CD14-positive monocyte (primary cell): ENCODE data around the gene GRIA1. TPM values are rescaled to one million over a fixed set of nuclear protein-coding genes. Genes with fewer than 3 reads are reported as not detected.

Experiments used
- DNase-seq, 3 donors: peaks; one replicate each; pipeline ENCODE4 v3.0.0-alpha.2; 2011 to 2022
- H2AFZ ChIP-seq: 2 replicates; pipeline ENCODE4 v1.6.0; 2012; ENCODE audit warnings: mild to moderate bottlenecking, low read depth, low read length, inconsistent platforms; ENCODE audit not compliant: insufficient read depth, poor library complexity, severe bottlenecking
- H3K27ac ChIP-seq, 2 donors: 1 replicate in 1 of 2; 2 replicates in 1 of 2; pipeline ENCODE4 v1.5.1; 2012 to 2013; ENCODE audit warnings: low read length in 2 of 2, control low read depth in 1 of 2, inconsistent platforms in 1 of 2, low read depth in 1 of 2, mild to moderate bottlenecking in 1 of 2
- H3K27me3 ChIP-seq, 2 donors: one replicate each; pipeline versions ENCODE4 v1.6.0 to v1.6.1; 2011 to 2013; ENCODE audit warnings: low read length in 2 of 2; ENCODE audit not compliant: control insufficient read depth in 2 of 2, insufficient read depth in 2 of 2
- H3K36me3 ChIP-seq, 2 donors: replicated peaks in 1 of 2; 1 replicate in 1 of 2; 2 replicates in 1 of 2; pipeline versions ENCODE4 v1.5.1 to v1.6.1; 2012 to 2013; ENCODE audit warnings: low read length in 2 of 2, control low read depth in 1 of 2, inconsistent platforms in 1 of 2, mild to moderate bottlenecking in 1 of 2; ENCODE audit not compliant: insufficient read depth in 2 of 2, control insufficient read depth in 1 of 2
- H3K4me1 ChIP-seq, 2 donors: 1 replicate in 1 of 2; 2 replicates in 1 of 2; pipeline versions ENCODE4 v1.5.1 to v1.6.1; 2012 to 2013; ENCODE audit warnings: low read length in 2 of 2, control low read depth in 1 of 2, inconsistent platforms in 1 of 2, mild to moderate bottlenecking in 1 of 2, moderate library complexity in 1 of 2; ENCODE audit not compliant: insufficient read depth in 2 of 2, control insufficient read depth in 1 of 2
- H3K4me2 ChIP-seq: replicated peaks from 2 replicates; pipeline ENCODE3; 2012; ENCODE audit warnings: low read length, moderate library complexity, mild to moderate bottlenecking; ENCODE audit not compliant: poor library complexity, severe bottlenecking; ENCODE audit errors: extremely low read depth
- H3K4me3 ChIP-seq, 3 experiments: fragments of 200-600 bp in 1 of 3; sonication (generic) in 1 of 3; replicated peaks in 1 of 3; 1 replicate in 2 of 3; 2 replicates in 1 of 3; pipeline ENCODE4 v1.5.1; 2011 to 2013; ENCODE audit warnings: low read length in 3 of 3, mild to moderate bottlenecking in 3 of 3, control low read depth in 2 of 3, low read depth in 2 of 3, inconsistent platforms in 1 of 3, moderate library complexity in 1 of 3
- H3K79me2 ChIP-seq: 2 replicates; pipeline ENCODE4 v1.6.0; 2012; ENCODE audit warnings: mild to moderate bottlenecking, control low read depth, inconsistent platforms, low read length, moderate library complexity; ENCODE audit not compliant: insufficient read depth
- H3K9ac ChIP-seq: 2 replicates; pipeline ENCODE4 v1.6.0; 2017; ENCODE audit warnings: low read length, mild to moderate bottlenecking; ENCODE audit not compliant: insufficient read depth, poor library complexity, severe bottlenecking
- H3K9me3 ChIP-seq, 2 donors: replicated peaks in 1 of 2; 1 replicate in 1 of 2; 2 replicates in 1 of 2; pipeline versions ENCODE4 v1.5.1 to v1.6.1; 2012 to 2013; ENCODE audit warnings: low read length in 2 of 2, control low read depth in 1 of 2; ENCODE audit not compliant: control insufficient read depth in 1 of 2, insufficient read depth in 1 of 2
- H4K20me1 ChIP-seq: 2 replicates; pipeline ENCODE4 v1.6.0; 2012; ENCODE audit warnings: mild to moderate bottlenecking, low read length, control low read depth, moderate library complexity; ENCODE audit not compliant: insufficient read depth
- H3K27ac Mint-ChIP-seq, 7 donors: one replicate each; pipeline ENCODE4 v1.8.0; 2020; ENCODE audit warnings: mild to moderate bottlenecking in 7 of 7, mixed read lengths in 7 of 7, moderate library complexity in 6 of 7, inconsistent platforms in 2 of 7
- H3K27me3 Mint-ChIP-seq, 3 donors: one replicate each; pipeline ENCODE4 v1.8.0; 2021 to 2022; ENCODE audit warnings: low read depth in 3 of 3, mild to moderate bottlenecking in 3 of 3, mixed read lengths in 3 of 3, moderate library complexity in 3 of 3, inconsistent platforms in 1 of 3
- H3K36me3 Mint-ChIP-seq, 2 donors: one replicate each; pipeline ENCODE4 v1.8.0; 2020; ENCODE audit warnings: mixed read lengths in 2 of 2, inconsistent platforms in 1 of 2, mild to moderate bottlenecking in 1 of 2
- H3K4me1 Mint-ChIP-seq: one replicate; pipeline ENCODE4 v1.8.0; 2020; ENCODE audit warnings: mild to moderate bottlenecking, mixed read lengths
- H3K4me3 Mint-ChIP-seq, 2 donors: one replicate each; pipeline ENCODE4 v1.8.0; 2020; ENCODE audit warnings: mild to moderate bottlenecking in 2 of 2, mixed read lengths in 2 of 2, moderate library complexity in 1 of 2
- H3K9me3 Mint-ChIP-seq, 7 donors: one replicate each; pipeline ENCODE4 v1.8.0; 2020 to 2022; ENCODE audit warnings: mixed read lengths in 7 of 7, mild to moderate bottlenecking in 6 of 7, moderate library complexity in 6 of 7, inconsistent platforms in 2 of 7
- WGBS: methylation state at CpG from one replicate; pipeline ENCODE4 v1.1.5; 2013; ENCODE audit warnings: missing lambda C conversion rate; ENCODE audit not compliant: insufficient coverage; 5-methylcytosine and 5-hydroxymethylcytosine counted together
- intact Hi-C, 2 donors: fragments of 100-400 bp; cut with micrococcal nuclease; formaldehyde crosslinking; loops; one replicate each; pipeline versions ENCODE4 v1.15.0 to v1.15.1; 2023
- polyA plus RNA-seq, 3 donors: library from polyadenylated mRNA; depleted of rRNA in 1 of 3; unstranded in 2 of 3; stranded (reverse) in 1 of 3; fragments of 300-500 nt in 2 of 3; fragments of >200 nt in 1 of 3; fragmentation: Illumina TruSeq in 2 of 3; gene quantifications; 1 replicate in 2 of 3; 2 replicates in 1 of 3; pipeline ENCODE4 v1.2.3, GENCODE V29; 2012 to 2021
- TF ChIP-seq, protein P1 (sequence below): fragments of 200-600 bp; IDR thresholded peaks from one replicate; pipeline ENCODE4 v1.8.0; 2022; ENCODE audit warnings: antibody characterized with exemption, mild to moderate bottlenecking

GRIA1 gene
- polyA plus RNA-seq, 3 donors: not detected

DNA sequence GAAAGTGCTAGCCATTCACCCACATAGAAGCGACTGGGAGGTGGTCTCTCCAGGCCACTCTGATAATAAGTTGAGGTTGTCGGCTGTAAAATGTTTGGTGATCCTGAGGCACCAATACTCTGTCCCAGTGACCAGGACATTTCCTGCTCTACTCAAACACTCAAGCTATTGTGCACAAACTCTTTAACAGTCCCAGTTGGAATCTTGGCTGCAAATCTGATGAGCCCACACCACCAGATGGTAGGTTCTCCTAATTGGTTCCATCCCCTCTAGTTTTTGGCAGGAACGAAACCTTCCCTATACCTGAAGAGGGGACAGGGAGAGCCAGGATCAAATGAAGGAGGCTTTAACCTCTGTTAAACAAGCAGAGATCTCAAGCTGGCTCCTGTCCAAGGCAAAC is 14.3 kb downstream of the GRIA1 start:
- intact Hi-C loops: no loop called here
- no peaks in the 10 kb centered on the region for H3K4me1 ChIP-seq
- Mint-ChIP-seq H3K27me3 (peaks cover 0 to 4% (median 0%) of the 10 kb centered on the region in 3 donors), H3K36me3 (no peaks in the 10 kb centered on the region), H3K4me3 (no peak overlapping the region), H3K9me3 (peaks cover 0 to 2% (median 0%) of the 10 kb centered on the region in 7 donors), H3K4me1 (no peaks in the 10 kb centered on the region), H3K27ac (no peak overlapping the region)
- H3K36me3 ChIP-seq: no peaks in the 10 kb centered on the region
- no peaks in the 10 kb centered on the region for H3K79me2 ChIP-seq
- no peak overlapping the region for H3K27ac ChIP-seq
- H3K27me3 ChIP-seq: no peaks in the 10 kb centered on the region
- no peak overlapping the region for H2AFZ ChIP-seq
- no peaks in the 10 kb centered on the region for H4K20me1 ChIP-seq
- WGBS: no CpG with 5 or more reads among the region's 3 CpGs
- TF ChIP-seq, protein P1, sequence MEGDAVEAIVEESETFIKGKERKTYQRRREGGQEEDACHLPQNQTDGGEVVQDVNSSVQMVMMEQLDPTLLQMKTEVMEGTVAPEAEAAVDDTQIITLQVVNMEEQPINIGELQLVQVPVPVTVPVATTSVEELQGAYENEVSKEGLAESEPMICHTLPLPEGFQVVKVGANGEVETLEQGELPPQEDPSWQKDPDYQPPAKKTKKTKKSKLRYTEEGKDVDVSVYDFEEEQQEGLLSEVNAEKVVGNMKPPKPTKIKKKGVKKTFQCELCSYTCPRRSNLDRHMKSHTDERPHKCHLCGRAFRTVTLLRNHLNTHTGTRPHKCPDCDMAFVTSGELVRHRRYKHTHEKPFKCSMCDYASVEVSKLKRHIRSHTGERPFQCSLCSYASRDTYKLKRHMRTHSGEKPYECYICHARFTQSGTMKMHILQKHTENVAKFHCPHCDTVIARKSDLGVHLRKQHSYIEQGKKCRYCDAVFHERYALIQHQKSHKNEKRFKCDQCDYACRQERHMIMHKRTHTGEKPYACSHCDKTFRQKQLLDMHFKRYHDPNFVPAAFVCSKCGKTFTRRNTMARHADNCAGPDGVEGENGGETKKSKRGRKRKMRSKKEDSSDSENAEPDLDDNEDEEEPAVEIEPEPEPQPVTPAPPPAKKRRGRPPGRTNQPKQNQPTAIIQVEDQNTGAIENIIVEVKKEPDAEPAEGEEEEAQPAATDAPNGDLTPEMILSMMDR: no peak
- DNase-seq: no peak
- H3K9ac ChIP-seq: no peak overlapping the region
- no peak overlapping the region for H3K4me3 ChIP-seq
- no peaks in the 10 kb centered on the region for H3K9me3 ChIP-seq
- H3K4me2 ChIP-seq: no peak overlapping the region

DNA sequence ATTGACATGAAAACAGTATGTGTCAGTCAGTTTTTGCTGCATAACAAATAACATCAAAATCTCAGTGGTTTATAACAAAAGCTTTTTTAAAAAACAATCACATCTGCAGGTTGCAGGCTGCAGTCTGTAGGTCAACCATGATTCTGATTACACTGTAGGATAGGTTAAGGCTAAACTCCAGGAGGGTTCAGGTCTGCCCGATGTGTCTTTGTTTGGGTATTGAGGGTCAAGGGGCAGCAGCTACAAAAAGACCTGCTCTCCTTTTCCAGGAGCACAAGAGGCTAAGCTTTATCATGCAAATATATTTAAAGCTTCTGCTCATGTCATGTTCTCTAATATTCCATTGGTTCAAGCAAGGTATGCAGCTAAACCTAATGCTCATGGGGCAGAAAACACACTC is 18.2 kb downstream of the GRIA1 start:
- H3K27ac Mint-ChIP-seq: no peak overlapping the region
- no peak overlapping the region for H3K4me3 Mint-ChIP-seq
- intact Hi-C loops: no loop called here

More for the DNA sequence above, 18.2 kb downstream of the GRIA1 start:
- DNase-seq: no peak
- H3K9me3 ChIP-seq: no peaks in the 10 kb centered on the region
- H3K4me2 ChIP-seq: no peak overlapping the region
- Mint-ChIP-seq H3K9me3 (peaks cover 0 to 7% (median 2%) of the 10 kb centered on the region in 7 donors), H3K27me3 (peaks cover 2 to 3% (median 2%) of the 10 kb centered on the region in 3 donors), H3K36me3 (no peaks in the 10 kb centered on the region), H3K4me1 (no peaks in the 10 kb centered on the region)
- no peak overlapping the region for H3K4me3 ChIP-seq
- H3K36me3 ChIP-seq: no peaks in the 10 kb centered on the region
- no peak overlapping the region for H3K9ac ChIP-seq
- H4K20me1 ChIP-seq: no peaks in the 10 kb centered on the region
- TF ChIP-seq, protein P1: no peak
- no peak overlapping the region for H2AFZ ChIP-seq
- H3K27me3 ChIP-seq: no peaks in the 10 kb centered on the region
- H3K4me1 ChIP-seq: no peaks in the 10 kb centered on the region
- 100% methylated on average over 1 of the region's 1 CpG for WGBS
- H3K27ac ChIP-seq: no peak overlapping the region
- no peaks in the 10 kb centered on the region for H3K79me2 ChIP-seq
